Endothelial cell of umbilical vein (primary cell): ENCODE data around the gene TPD52L3. TPM values are rescaled to one million over a fixed set of nuclear protein-coding genes. Genes with fewer than 3 reads are reported as not detected.

Source experiments
- BruUV-seq: library from RNA; stranded (reverse); fragments of 400-500 nt; replicated peaks from 2 replicates; lab custom pipeline; 2021; lab: Mats Ljungman, UMichigan
- CTCF ChIA-PET: fragments of 300-600, 350-600 bp; sonication (Branson Sonifier 250); formaldehyde crosslinking; loops from one replicate; lab custom pipeline; 2021; ENCODE audit warnings: antibody characterized with exemption, inconsistent platforms; lab: Charles Lee
- POLR2A ChIA-PET: fragments of 300-600, 350-600 bp; sonication (Branson Sonifier 250); formaldehyde crosslinking; loops from one replicate; lab custom pipeline; 2021; ENCODE audit warnings: antibody characterized with exemption, inconsistent platforms; lab: Charles Lee
- DNase-seq: peaks from one replicate; pipeline ENCODE4 v3.0.0-alpha.2; 2011; ENCODE audit warnings: low read depth, low spot score
- FAIRE-seq: peaks from 2 replicates; lab custom pipeline; 2011; peaks lifted over from hg19 to GRCh38; lab: Jason Lieb, UNC
- H2AFZ ChIP-seq: 2 replicates; pipeline ENCODE4 v1.6.0; 2012; ENCODE audit warnings: low read depth, low read length, control low read depth, inconsistent platforms
- H3K27ac ChIP-seq: 2 replicates; pipeline ENCODE4 v1.5.1; 2011; ENCODE audit warnings: low read depth, mild to moderate bottlenecking, control low read depth, low read length, moderate library complexity; ENCODE audit not compliant: insufficient read depth
- H3K27me3 ChIP-seq, 2 experiments: 2 replicates each; pipeline versions ENCODE4 v1.6.0 to v1.6.1; 2011; ENCODE audit warnings: low read length in 2 of 2, mixed read lengths in 1 of 2; ENCODE audit not compliant: control insufficient read depth in 2 of 2, insufficient read depth in 2 of 2
- H3K36me3 ChIP-seq, 2 experiments: 2 replicates in 1 of 2; 3 replicates in 1 of 2; pipeline ENCODE4 v1.5.1; 2011; ENCODE audit warnings: low read length in 2 of 2, mild to moderate bottlenecking in 1 of 2, moderate library complexity in 1 of 2; ENCODE audit not compliant: control insufficient read depth in 2 of 2, insufficient read depth in 2 of 2; ENCODE audit errors: extremely low read depth in 1 of 2
- H3K4me1 ChIP-seq: 3 replicates; pipeline ENCODE4 v1.5.1; 2011; ENCODE audit warnings: mild to moderate bottlenecking, low read length; ENCODE audit not compliant: control insufficient read depth, insufficient read depth; ENCODE audit errors: extremely low read depth
- H3K4me2 ChIP-seq: 2 replicates; pipeline ENCODE4 v1.6.1; 2011; ENCODE audit warnings: low read length, control low read depth, mixed read lengths; ENCODE audit not compliant: insufficient read depth
- H3K4me3 ChIP-seq, 3 experiments: fragments of 200-600 bp in 1 of 3; sonication (generic), shearing (Covaris generic) in 1 of 3; replicated peaks in 1 of 3; 2 replicates each; pipeline ENCODE4 v1.5.1; 2011 to 2016; ENCODE audit warnings: control low read depth in 3 of 3, low read length in 3 of 3, mild to moderate bottlenecking in 2 of 3, inconsistent platforms in 1 of 3, low read depth in 1 of 3, moderate library complexity in 1 of 3; ENCODE audit not compliant: insufficient read depth in 1 of 3
- H3K79me2 ChIP-seq: 2 replicates; pipeline ENCODE4 v1.6.0; 2012; ENCODE audit warnings: low read length, inconsistent platforms; ENCODE audit not compliant: control insufficient read depth, insufficient read depth
- H3K9ac ChIP-seq: replicated peaks from 2 replicates; pipeline ENCODE3; 2011; ENCODE audit warnings: low read length, control low read depth; ENCODE audit not compliant: insufficient read depth; ENCODE audit errors: extremely low read depth
- H3K9me1 ChIP-seq: replicated peaks from 3 replicates; pipeline ENCODE4 v1.6.0; 2011; ENCODE audit warnings: mild to moderate bottlenecking, low read length; ENCODE audit not compliant: control insufficient read depth, insufficient read depth; ENCODE audit errors: extremely low read depth
- H3K9me3 ChIP-seq: replicated peaks from 2 replicates; pipeline ENCODE4 v1.5.1; 2012; ENCODE audit warnings: low read length, inconsistent platforms; ENCODE audit not compliant: control insufficient read depth, insufficient read depth
- H4K20me1 ChIP-seq: replicated peaks from 2 replicates; pipeline ENCODE3; 2011; ENCODE audit warnings: mild to moderate bottlenecking, low read length; ENCODE audit not compliant: control insufficient read depth, insufficient read depth; ENCODE audit errors: extremely low read depth
- EZH2 ChIP-seq: IDR thresholded peaks from 2 replicates; pipeline ENCODE4 v1.6.1; 2012; ENCODE audit warnings: borderline replicate concordance, low read depth, mild to moderate bottlenecking, moderate library complexity, low read length, inconsistent platforms; ENCODE audit not compliant: severe bottlenecking
- FOS ChIP-seq: IDR thresholded peaks from 2 replicates; pipeline ENCODE4 v1.6.1; 2011; ENCODE audit warnings: mild to moderate bottlenecking, low read length, moderate library complexity, borderline replicate concordance; ENCODE audit not compliant: insufficient read depth
- GATA2 ChIP-seq: IDR thresholded peaks from 2 replicates; pipeline ENCODE4 v1.7.0; 2011; ENCODE audit warnings: low read depth, mild to moderate bottlenecking, moderate library complexity, mixed read lengths, low read length; ENCODE audit not compliant: insufficient read length, insufficient read depth
- JUN ChIP-seq: IDR thresholded peaks from 2 replicates; pipeline ENCODE4 v1.6.1; 2011; ENCODE audit warnings: borderline replicate concordance, low read depth; ENCODE audit not compliant: insufficient read length, insufficient read depth
- MYC ChIP-seq: IDR thresholded peaks from one replicate; pipeline ENCODE4 v1.6.1; 2011; ENCODE audit warnings: mild to moderate bottlenecking, low read depth, low read length
- dilution Hi-C: fragments of 300-500 bp; cut with MboI; formaldehyde crosslinking; loops from one replicate; pipeline ENCODE4 v1.15.0; 2019; ENCODE audit warnings: low sequenced_read_pairs; ENCODE audit not compliant: extremely low pct_ligation_motif_present
- intact Hi-C: fragments of 100-400 bp; cut with micrococcal nuclease; formaldehyde crosslinking; loops from one replicate; pipeline ENCODE4 v1.10.0; 2022
- polyA plus RNA-seq, 4 experiments: library from polyadenylated mRNA; depleted of rRNA in 3 of 4; stranded (reverse) in 3 of 4; unstranded in 1 of 4; fragments of >200 nt; gene quantifications; 2 replicates each; pipeline versions ENCODE4 v1.2.1 to v1.2.3, GENCODE V29; 2011 to 2012; ENCODE audit warnings: missing spikeins in 1 of 4
- total RNA-seq: library from RNA; stranded (reverse); gene quantifications from 2 replicates; pipeline ENCODE4 v1.2.3, GENCODE V29; 2021

The TPD52L3 gene
- total and polyA plus RNA-seq, 2 donors (not counting 3 experiments of a cell fraction or from before 2014, with no cell fraction given): not detected

GRCh38 chr9:6356441-6356840 is 28.3 kb downstream of the TPD52L3 start:
- POLR2A ChIA-PET: no interaction called here
- H3K27me3 ChIP-seq: no peaks in the 10 kb centered on the region
- DNase-seq: no peak
- H3K27ac ChIP-seq: no peak overlapping the region
- no peak overlapping the region for H3K4me3 ChIP-seq
- BruUV-seq: no TSS peak
- no peak overlapping the region for H2AFZ ChIP-seq
- no peak for FAIRE-seq
- intact Hi-C loops: loop anchor here (10.0 kb wide), 1 partner anchor 138 kb away; no protein-coding TSS in a partner anchor
- H3K9me1 ChIP-seq: no peaks in the 10 kb centered on the region
- no peak overlapping the region for H3K9ac ChIP-seq
- dilution Hi-C loops: no loop called here
- CTCF ChIA-PET: interaction anchor here (1.0 to 3.3 kb wide), 8 partner anchors 9 to 311 kb away, joined by 3 to 124 read pairs (median 12); partner anchors contain the start of gene UHRF2
- H3K4me1 ChIP-seq: peaks cover 4% of the 10 kb centered on the region
- no peaks in the 10 kb centered on the region for H4K20me1 ChIP-seq
- H3K4me2 ChIP-seq: no peak overlapping the region
- TF ChIP-seq JUN: no peak
- H3K79me2 ChIP-seq: no peaks in the 10 kb centered on the region
- H3K9me3 ChIP-seq: no peaks in the 10 kb centered on the region
- H3K36me3 ChIP-seq: no peaks in the 10 kb centered on the region

DNA sequence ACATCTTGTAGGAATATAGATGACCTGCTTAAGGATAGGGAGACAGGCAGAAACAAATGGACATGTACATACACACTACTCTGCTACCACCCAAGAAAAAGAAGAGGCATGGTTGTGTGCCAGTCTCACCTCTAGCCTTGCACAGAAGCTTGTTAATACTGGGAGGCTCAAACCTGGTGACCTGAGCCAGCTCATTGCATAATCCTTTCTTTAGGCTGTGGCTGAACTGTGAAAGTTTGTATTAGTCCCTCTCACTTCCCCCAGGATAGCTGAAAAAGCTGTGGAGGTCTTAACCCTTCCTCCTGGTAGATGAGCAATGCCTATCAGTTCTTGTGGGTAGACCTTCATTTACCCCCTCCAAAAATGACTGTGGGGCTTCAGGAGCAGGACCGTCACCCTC is 28.7 kb downstream of the TPD52L3 start:
- POLR2A ChIA-PET: no interaction called here
- intact Hi-C loops: loop anchor here (10.0 kb wide), 1 partner anchor 138 kb away; no protein-coding TSS in a partner anchor

More for the DNA sequence above, 28.7 kb downstream of the TPD52L3 start:
- no peak for TF ChIP-seq EZH2
- TF ChIP-seq GATA2: no peak
- no peak for TF ChIP-seq FOS
- no peak for TF ChIP-seq MYC
- H3K4me1 ChIP-seq: peaks cover 4% of the 10 kb centered on the region
- CTCF ChIA-PET: interaction anchor here (0.7 to 2.7 kb wide), 9 partner anchors 10 to 311 kb away, joined by 4 to 15 read pairs (median 6); partner anchors contain the start of gene UHRF2
- FAIRE-seq: no peak
- H2AFZ ChIP-seq: peak overlapping the region; percentile 5
- no TSS peak for BruUV-seq
- no peaks in the 10 kb centered on the region for H4K20me1 ChIP-seq
- no peaks in the 10 kb centered on the region for H3K36me3 ChIP-seq
- no peaks in the 10 kb centered on the region for H3K79me2 ChIP-seq
- dilution Hi-C loops: no loop called here
- H3K4me3 ChIP-seq: no peak overlapping the region
- no peaks in the 10 kb centered on the region for H3K9me3 ChIP-seq
- H3K27me3 ChIP-seq: no peaks in the 10 kb centered on the region
- H3K27ac ChIP-seq: no peak overlapping the region
- no peak overlapping the region for H3K4me2 ChIP-seq
- H3K9ac ChIP-seq: no peak overlapping the region
- no peak for DNase-seq
- no peaks in the 10 kb centered on the region for H3K9me1 ChIP-seq
